ENCODE data around the gene TNFAIP8L1.

Gene TNFAIP8L1

DNA sequence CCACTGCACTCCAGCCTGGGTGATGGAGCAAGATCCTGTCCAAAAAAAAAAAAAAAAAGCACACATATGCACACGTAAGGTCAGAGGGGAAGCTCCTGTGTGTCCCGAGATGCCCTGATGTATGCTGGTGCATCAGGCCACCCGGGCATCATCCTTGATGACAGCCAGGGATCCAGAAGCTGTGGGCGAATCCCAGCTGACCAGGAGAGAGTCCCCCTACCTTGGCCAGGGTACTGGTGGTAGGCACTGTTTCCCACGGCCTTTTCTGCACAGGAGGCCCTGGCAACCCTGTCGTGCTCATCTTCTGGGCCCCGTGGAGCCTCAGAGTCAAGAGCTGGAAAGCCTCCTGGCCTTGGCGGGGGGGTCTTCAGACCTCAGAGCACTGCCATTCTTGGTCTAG, 16.8 kb downstream of the TNFAIP8L1 start:
- TF ChIP-seq, protein P1, sequence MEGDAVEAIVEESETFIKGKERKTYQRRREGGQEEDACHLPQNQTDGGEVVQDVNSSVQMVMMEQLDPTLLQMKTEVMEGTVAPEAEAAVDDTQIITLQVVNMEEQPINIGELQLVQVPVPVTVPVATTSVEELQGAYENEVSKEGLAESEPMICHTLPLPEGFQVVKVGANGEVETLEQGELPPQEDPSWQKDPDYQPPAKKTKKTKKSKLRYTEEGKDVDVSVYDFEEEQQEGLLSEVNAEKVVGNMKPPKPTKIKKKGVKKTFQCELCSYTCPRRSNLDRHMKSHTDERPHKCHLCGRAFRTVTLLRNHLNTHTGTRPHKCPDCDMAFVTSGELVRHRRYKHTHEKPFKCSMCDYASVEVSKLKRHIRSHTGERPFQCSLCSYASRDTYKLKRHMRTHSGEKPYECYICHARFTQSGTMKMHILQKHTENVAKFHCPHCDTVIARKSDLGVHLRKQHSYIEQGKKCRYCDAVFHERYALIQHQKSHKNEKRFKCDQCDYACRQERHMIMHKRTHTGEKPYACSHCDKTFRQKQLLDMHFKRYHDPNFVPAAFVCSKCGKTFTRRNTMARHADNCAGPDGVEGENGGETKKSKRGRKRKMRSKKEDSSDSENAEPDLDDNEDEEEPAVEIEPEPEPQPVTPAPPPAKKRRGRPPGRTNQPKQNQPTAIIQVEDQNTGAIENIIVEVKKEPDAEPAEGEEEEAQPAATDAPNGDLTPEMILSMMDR (IDR thresholded peaks at IDR 0.05; ENCODE audit: borderline replicate concordance, insufficient read depth, low read depth, low read length), result no peak
- H3K4me3 ChIP-seq (ENCODE audit: low read depth, low read length), result no peak overlapping the region

DNA sequence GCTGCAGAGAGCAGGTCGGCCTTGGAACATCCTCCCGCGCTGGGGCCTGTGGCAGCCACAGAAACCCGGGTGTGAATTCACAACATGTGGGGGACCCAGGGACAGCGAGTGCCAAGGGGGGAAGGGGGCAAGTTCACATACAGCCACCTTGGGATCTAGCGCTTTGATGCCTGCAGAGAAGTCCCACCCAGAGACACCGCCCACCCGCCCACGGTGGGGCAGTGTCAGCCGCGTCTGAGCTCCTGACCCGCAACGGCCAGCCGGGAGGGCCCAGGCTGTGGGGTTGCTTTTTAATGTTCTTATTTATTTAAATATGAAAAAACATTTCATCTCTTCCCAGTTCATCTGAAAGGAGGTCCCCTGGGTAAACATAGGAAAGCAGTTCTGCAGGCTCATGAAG, 17.9 kb downstream of the TNFAIP8L1 start:
- no peak overlapping the region for H3K4me3 ChIP-seq (ENCODE audit: low read depth, low read length)
- TF ChIP-seq, protein P1 (IDR thresholded peaks at IDR 0.05; ENCODE audit: borderline replicate concordance, insufficient read depth, low read depth, low read length), result no peak

DNA sequence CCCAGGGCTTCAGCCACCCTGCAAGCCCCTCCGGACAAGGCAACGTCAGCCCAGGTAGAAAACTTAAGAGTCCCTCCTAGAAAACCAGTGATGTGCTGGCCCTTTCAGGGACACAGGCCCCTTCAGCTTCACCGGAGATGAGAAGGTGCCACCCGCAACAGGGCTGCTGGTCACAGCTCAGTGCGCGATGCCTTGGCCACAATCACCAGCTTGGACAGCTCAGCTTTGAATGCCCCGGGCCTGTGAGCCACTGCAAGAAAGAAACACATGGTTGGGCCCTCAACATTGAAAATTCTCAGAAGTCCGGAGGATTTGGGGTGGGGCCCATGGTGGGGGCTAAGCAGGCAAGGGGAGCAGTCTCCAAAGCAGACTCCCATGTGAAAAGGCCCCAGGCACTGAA, 18.5 kb downstream of the TNFAIP8L1 start:
- no peak overlapping the region for H3K4me3 ChIP-seq (ENCODE audit: low read depth, low read length)
- TF ChIP-seq, protein P1 (IDR thresholded peaks at IDR 0.05; ENCODE audit: borderline replicate concordance, insufficient read depth, low read depth, low read length), result no peak

DNA sequence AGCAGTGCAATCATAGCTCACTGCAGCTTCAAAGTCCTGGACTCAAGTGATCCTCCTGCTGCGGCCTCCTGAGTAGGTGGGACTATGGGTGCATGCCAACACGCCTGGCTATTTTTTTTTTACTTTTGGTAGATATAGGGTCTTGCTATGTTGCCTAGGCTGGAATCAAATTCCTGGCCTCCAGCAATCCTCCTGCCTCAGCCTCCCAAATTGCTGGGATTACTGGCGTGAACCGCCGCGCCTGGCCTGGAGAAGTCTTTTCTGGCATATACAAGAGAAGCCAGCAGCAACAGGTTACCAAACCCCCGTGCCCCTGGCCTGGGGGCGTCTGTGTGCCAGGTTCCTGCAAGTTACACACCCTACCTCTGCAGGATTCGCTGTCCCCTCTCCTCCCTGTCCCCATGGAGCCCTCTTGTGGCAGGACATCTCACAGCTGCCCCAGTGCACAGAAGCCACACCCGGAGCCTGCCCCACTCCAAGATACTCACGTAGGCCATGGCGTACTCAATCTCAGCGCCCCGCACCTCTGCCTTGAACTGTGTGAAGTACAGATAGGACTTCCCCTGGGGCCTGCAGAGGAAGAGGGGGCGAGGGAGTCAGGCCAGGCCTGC, 21.0 kb downstream of the TNFAIP8L1 start:
- TF ChIP-seq, protein P1 (IDR thresholded peaks at IDR 0.05; ENCODE audit: borderline replicate concordance, insufficient read depth, low read depth, low read length), result peak; percentile 29; the same call in 1 of the 2 replicates
- H3K4me3 ChIP-seq (ENCODE audit: low read depth, low read length), result no peak overlapping the region

DNA sequence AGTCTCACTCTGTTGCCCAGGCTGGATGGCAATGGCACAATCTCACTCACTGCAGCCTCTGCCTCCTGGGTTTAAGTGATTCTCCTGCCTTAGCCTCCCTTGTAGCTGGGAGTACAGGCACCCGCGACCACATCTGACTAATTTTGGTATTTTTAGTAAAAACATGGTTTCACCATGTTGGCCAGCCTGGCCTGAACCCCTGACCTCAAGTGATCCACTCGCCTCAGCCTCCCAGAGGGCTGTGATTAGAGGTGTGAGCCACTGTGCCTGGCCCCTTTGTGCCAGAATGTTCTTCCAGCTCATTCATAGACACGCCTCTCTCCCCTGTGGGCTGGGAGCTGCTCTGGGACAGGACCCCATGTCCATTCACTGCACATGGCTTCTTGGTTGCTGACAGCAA, 21.7 kb downstream of the TNFAIP8L1 start:
- TF ChIP-seq, protein P1 (IDR thresholded peaks at IDR 0.05; ENCODE audit: borderline replicate concordance, insufficient read depth, low read depth, low read length), result no peak
- H3K4me3 ChIP-seq (ENCODE audit: low read depth, low read length), result no peak overlapping the region

DNA sequence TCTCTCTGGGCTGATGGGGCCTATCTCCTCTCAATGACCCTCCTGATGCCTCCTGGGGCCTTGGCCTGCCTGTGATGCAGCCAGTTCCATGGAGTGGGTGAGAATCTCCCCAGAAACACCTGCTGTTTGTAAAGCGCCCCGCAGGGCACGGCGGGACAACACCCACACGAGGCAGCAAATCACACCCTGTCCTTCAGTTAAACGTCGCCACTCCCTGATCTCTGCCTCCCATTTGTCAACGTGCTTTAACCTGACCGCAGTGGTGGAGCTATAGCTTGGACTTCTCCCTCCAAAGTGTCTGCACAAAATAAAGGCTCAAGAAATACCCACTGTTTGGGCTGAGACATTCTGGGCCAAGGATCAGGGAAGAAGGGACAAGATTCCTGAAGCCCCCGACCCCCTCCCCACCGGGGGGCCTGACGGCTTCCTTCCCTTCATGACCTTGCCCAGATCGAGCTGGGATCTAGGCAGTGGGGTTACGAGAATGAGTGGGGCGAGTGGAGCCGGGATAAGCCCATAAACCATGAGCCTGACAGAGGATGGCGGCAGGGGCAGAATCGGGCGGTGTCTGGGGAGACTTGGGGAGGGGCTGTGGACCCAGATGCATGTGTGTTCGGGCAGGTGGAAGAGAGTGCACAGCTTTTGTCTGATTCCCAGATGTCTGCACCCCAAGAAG, 22.8 kb downstream of the TNFAIP8L1 start:
- TF ChIP-seq, protein P1 (IDR thresholded peaks at IDR 0.05; ENCODE audit: borderline replicate concordance, insufficient read depth, low read depth, low read length), result no peak
- H3K4me3 ChIP-seq (ENCODE audit: low read depth, low read length), result no peak overlapping the region

DNA sequence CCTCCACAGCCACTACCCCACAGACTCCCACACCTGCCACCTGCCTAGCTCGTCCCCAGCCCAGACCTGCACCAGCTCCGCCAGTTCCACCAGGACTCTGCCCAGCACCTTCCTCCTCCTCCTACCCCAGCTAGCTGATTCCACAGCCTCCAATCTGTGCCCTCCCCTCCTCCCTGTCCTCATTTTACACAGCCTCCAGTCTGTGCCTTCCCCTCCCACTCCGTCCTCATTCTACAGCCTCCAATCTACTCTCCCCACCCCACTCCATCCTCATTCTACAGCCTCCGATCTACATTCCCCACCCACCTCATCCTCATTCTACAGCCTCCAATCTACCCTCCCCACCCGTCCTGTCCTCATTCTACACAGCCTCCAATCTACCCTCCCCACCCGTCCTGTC, 23.5 kb downstream of the TNFAIP8L1 start:
- H3K4me3 ChIP-seq (ENCODE audit: low read depth, low read length), result no peak overlapping the region
- TF ChIP-seq, protein P1 (IDR thresholded peaks at IDR 0.05; ENCODE audit: borderline replicate concordance, insufficient read depth, low read depth, low read length), result no peak
